KOPT-K1 (cell line): Measurements from ENCODE around the gene PDZD2.
"Not testable (repeated sequence)": the region's sequence is repeated elsewhere in the genome, so short reads cannot be mapped to it uniquely, and the experiment has no call there.

ENCODE experiments used
- H3K27ac ChIP-seq: fragments of 200-600 bp; sonication (generic); 2 replicates; pipeline ENCODE4 v1.5.1; 2016; ENCODE audit warnings: antibody characterized with exemption, mild to moderate bottlenecking, low read depth, low read length; ENCODE audit not compliant: poor library complexity, severe bottlenecking
- H3K36me3 ChIP-seq: fragments of 200-600 bp; sonication (generic); 2 replicates; pipeline ENCODE4 v1.5.1; 2017; ENCODE audit warnings: antibody characterized with exemption, mild to moderate bottlenecking, low read length, moderate library complexity; ENCODE audit not compliant: insufficient read depth
- H3K9me3 ChIP-seq: fragments of 200-600 bp; sonication (generic); 2 replicates; pipeline ENCODE4 v1.5.1; 2017; ENCODE audit warnings: antibody characterized with exemption, low read length, mild to moderate bottlenecking; ENCODE audit not compliant: insufficient read depth, poor library complexity, severe bottlenecking

PDZD2 gene

GRCh38 chr5:31728039-31728438 is 89.1 kb downstream of the PDZD2 start:
- Histone ChIP-seq H3K36me3 (no peaks in the 10 kb centered on the region), H3K27ac (no peak overlapping the region), H3K9me3 (no peaks in the 10 kb centered on the region)

DNA sequence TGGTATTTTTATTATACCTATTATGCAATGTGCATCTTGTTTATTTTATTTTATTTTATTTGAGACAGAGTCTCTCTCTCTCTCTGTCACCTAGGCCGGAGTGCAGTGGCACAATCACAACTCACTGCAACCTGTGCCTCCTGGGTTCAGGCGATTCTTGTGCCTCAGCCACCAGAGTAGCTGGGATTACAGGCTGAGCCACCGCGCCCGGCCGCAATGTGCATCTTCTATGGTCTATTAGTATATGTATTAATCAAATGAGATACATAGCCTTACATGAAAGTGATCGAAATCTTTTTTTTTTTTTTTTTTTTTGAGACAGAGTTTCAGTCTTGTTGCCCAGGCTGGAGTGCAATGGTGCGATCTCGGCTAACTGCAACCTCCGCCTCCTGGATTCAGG is 89.9 kb downstream of the PDZD2 start:
- not testable (repeated sequence) for H3K36me3 ChIP-seq, H3K9me3 ChIP-seq, H3K27ac ChIP-seq

DNA sequence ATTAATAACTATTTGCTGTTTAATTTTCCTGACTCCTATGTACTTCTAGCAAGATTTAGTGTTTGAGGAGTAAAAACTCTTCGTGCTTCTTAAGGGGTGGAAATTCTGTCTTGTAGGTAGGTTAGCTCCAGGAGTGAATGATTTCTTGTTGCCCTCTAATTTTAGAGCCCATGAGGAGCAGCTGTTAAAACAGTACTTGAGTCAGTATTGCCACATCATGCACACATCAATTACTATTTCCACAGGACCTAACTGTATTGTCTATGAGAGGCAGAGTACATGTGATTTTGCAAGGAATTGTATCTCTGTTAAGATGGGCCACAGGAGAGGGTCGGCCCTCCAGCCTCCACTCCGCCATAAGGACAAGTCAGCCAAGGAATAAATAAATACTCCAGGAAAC is 91.2 kb downstream of the PDZD2 start:
- Histone ChIP-seq H3K27ac (no peak overlapping the region), H3K36me3 (no peaks in the 10 kb centered on the region), H3K9me3 (no peaks in the 10 kb centered on the region)

DNA sequence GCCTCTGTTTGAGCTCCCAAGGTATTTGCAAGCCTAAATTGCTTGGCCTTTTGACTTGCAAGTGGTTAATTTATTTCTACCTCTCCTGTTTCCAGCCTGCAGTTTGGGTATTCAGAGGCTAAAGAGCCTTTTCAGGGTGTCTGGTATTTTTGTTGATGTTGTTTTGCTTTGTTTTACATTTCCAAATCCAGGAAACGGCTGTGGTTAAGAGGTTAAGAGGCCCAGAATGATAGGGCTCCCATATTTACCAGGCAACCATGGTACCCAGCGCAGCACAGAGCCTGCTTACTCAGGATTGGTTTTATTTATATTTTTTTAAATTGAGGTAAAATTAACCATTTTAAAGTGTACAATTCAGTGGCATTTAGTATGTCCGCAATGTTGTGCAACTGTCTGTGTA is 92.1 kb downstream of the PDZD2 start:
- no peaks in the 10 kb centered on the region for H3K36me3 ChIP-seq
- no peaks in the 10 kb centered on the region for H3K9me3 ChIP-seq
- no peak overlapping the region for H3K27ac ChIP-seq

DNA sequence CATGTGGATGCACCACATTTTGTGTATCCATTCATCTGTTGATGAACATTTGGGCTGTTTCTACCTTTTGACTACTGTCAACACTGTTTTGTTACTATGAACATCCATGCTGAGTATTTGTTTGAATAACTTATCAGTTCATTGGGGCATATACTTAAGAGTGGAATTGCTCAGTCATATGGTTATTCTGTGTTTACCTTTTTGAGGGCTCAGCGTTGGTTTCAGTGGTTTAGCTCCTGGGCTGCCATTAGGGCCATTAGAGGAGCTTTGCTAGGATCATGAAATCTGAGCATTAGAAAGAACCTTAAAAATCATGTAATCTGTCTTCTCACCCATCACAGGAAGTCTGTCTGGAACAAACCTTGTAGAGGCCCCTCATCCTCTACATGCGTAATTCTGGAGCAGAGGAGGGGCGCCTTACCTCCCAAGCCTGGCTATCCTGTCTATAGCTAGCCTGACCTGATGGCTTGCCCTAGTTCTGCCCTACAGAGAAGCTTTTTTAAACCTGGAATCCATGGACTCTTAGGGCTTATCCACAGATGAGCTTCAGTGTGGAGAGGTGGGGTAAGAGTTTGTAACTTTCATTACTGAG is 92.9 kb downstream of the PDZD2 start:
- Histone ChIP-seq H3K36me3 (no peaks in the 10 kb centered on the region), H3K27ac (no peak overlapping the region), H3K9me3 (no peaks in the 10 kb centered on the region)

DNA sequence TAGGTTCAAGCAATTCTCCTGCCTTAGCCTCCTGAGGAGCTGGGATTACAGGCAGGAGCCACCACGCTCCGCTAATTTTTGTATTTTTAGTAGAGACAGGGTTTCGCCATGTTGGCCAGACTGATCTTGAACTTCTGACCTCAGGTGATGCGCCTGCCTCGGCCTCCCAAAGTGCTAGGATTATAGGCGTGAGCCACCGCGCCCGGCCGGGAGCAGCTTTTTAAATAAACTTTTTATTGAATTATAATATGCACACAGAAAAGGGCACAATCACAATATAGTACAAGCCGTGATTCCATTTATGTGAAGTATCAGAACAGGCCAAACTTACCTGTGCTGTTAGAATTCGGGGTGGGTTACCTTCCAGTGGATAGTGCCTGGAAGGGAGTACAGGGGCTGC is 93.9 kb downstream of the PDZD2 start:
- not testable (repeated sequence) for H3K9me3 ChIP-seq, H3K36me3 ChIP-seq, H3K27ac ChIP-seq

- no peaks in the 10 kb centered on the region for H3K36me3 ChIP-seq
- H3K27ac ChIP-seq = no peak overlapping the region
- H3K9me3 ChIP-seq = no peaks in the 10 kb centered on the region
Measured at GRCh38 chr5:31733371-31733770, 94.4 kb downstream of the PDZD2 start.

- no peaks in the 10 kb centered on the region for H3K36me3 ChIP-seq
- H3K9me3 ChIP-seq = no peaks in the 10 kb centered on the region
- no peak overlapping the region for H3K27ac ChIP-seq
Measured at GRCh38 chr5:31736127-31736526, 97.2 kb downstream of the PDZD2 start.

DNA sequence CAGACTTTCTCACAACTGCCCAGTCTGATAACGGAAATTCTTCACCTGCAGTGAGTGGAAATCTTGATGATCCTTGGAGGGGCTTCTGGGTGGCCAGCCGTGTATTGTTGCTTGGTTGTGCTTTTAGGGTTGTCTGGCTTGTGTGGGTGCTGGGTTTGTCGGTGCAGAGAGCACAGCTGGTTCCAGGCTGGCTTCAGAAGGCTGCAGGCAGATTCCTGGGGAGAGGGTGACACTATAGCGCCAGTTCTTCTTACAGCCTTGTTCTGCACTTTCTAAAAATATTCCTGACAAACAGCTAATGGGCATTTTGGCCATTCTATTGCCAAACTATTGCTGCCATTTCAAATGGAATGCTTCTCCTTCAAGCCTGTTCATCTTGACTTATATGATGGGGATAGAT is 99.3 kb downstream of the PDZD2 start:
- Histone ChIP-seq H3K36me3 (no peaks in the 10 kb centered on the region), H3K9me3 (no peaks in the 10 kb centered on the region), H3K27ac (no peak overlapping the region)

DNA sequence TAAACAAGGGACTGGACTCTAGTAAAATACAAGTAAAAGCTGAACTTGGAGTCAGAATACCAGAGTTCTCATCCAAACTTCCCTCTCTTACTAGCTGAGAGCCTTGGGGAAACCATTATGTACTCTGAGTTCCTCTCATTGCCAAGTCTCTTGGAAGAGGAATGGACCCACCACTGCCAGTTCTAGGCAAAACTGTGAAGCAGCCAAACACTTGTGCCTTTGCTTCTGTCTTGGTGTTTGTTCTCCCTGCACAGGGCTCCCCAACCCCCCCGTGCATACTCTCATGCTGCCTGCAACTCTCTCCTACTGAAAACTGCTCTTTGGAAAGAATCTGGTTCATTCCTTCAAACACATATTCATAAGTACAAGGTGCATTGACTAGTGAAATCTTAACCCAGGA is 102.6 kb downstream of the PDZD2 start:
- no peaks in the 10 kb centered on the region for H3K36me3 ChIP-seq
- H3K9me3 ChIP-seq = no peaks in the 10 kb centered on the region
- H3K27ac ChIP-seq = no peak overlapping the region

- no peak overlapping the region for H3K27ac ChIP-seq
- H3K36me3 ChIP-seq = no peaks in the 10 kb centered on the region
- no peaks in the 10 kb centered on the region for H3K9me3 ChIP-seq
Measured at GRCh38 chr5:31743678-31744077, 104.7 kb downstream of the PDZD2 start.

DNA sequence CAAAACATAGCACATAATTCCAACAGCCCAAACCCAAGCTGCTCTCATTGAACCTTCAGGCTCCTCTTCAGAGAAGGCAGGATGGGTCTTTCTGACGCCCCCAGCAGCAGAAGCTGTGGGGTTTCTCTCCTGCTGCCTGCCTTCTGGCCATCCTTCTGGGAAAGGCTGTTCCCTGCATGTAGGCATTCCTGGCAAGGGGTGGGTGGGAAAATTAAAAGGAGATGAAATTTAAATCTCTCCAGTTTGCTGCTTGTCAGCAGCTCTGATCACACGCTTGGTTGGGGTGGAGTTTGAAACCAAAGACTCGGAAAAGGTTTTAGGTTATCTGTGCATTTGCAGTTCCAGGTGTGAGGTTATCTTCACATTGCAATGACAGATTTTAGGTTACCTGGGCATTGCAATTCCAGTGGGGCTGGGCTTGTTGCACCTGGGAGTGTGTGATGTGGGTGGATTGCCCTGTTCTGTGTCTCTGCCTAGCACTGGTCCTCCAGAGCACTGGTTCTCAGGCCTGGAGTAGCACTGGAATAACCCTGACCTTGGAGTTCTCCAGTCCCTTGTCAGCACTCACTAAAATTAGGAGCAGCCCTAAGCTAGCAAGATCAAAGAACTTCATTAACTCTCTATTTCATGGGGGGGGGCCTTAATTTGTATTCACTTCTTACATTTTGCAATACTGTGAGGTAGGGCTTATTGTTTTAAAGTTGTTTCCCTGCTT is 109.7 kb downstream of the PDZD2 start:
- Histone ChIP-seq H3K36me3 (no peaks in the 10 kb centered on the region), H3K9me3 (no peaks in the 10 kb centered on the region), H3K27ac (no peak overlapping the region)

DNA sequence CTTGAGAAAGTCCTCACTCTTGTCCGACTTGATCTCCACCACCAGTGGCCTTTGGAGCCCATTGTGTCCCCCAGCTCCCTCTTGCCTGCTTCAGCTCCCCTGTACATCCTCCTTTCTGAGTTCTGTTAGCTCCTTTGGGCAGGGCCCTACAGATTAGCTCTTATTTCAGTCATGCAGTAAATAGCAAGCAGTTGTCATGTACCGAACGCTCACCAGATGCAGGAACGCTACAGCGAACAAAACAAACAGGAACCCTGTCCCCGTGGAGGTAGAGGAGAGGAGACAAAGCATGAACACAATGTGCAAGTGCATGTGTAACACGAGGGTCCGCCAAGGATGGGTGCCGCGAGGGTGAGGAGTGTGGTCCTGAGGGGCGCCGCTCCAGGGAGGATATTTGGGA is 111.3 kb downstream of the PDZD2 start:
- Histone ChIP-seq H3K9me3 (no peaks in the 10 kb centered on the region), H3K36me3 (no peaks in the 10 kb centered on the region), H3K27ac (no peak overlapping the region)

GRCh38 chr5:31751610-31752009 is 112.7 kb downstream of the PDZD2 start:
- Histone ChIP-seq H3K27ac (no peak overlapping the region), H3K36me3 (no peaks in the 10 kb centered on the region), H3K9me3 (no peaks in the 10 kb centered on the region)

DNA sequence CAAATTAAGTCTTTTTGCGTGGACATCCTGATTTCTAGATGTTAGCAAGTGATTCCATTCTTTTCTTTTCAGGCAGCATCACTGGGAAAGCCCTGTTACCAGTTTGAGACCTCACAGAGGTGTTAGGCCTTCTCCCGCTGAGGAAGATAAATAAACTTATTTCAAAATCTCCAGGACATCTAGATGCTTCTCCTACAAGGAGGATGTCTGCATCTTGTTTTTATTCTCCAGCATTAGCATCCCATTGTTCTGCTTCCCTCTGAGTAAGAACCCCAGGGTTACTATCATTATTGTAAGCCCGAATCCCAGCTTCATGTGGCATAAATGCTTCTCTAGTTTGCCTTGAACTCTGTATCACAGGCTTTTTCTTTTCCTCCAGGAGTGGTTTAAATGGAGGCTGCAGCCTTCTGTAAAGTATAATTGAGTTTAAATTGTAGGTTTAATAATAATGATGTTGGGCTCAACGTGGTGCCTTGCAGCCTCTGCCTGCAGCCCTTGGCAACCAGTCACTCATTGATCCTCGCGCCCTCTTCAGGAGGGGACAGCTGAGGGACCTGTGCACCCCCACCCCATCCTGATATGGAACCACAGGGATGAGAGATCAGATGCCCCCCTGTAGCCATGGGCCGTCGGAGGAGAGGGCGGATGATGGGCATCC is 114.9 kb downstream of the PDZD2 start:
- no peaks in the 10 kb centered on the region for H3K36me3 ChIP-seq
- H3K27ac ChIP-seq = no peak overlapping the region
- H3K9me3 ChIP-seq = no peaks in the 10 kb centered on the region

DNA sequence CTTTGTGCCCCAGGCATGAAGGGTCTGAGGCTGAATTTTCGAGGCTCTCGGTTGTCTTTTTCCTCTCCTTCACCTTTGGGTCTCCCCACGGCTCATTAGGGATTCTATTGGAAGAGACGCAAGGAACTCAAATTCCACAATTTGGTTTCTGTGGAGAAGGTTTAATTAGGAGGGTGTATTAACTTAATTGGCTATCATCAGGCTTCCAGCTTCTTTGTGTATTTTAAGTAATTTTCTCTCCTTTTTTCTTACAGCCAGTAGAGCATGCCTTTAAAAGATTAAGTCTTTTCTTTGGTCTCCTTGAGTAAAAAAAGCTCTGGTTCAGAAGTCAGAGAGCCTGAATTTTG is 115.4 kb downstream of the PDZD2 start:
- Histone ChIP-seq H3K9me3 (no peaks in the 10 kb centered on the region), H3K36me3 (no peaks in the 10 kb centered on the region), H3K27ac (no peak overlapping the region)
